IPS-15b (cell line): Measurements from ENCODE around the gene VGLL4.

Experiments used
- H3K27me3 ChIP-seq: one replicate; pipeline ENCODE4 v1.6.1; 2013; ENCODE audit warnings: low read length; ENCODE audit not compliant: control insufficient read depth, insufficient read depth
- H3K36me3 ChIP-seq: one replicate; pipeline ENCODE4 v1.6.1; 2013; ENCODE audit warnings: low read length; ENCODE audit not compliant: control insufficient read depth, insufficient read depth
- H3K4me1 ChIP-seq: one replicate; pipeline ENCODE4 v1.6.1; 2013; ENCODE audit warnings: mild to moderate bottlenecking, low read length; ENCODE audit not compliant: control insufficient read depth, insufficient read depth
- H3K4me3 ChIP-seq: one replicate; pipeline ENCODE4 v1.5.1; 2013; ENCODE audit warnings: low read depth, low read length
- H3K9ac ChIP-seq: one replicate; pipeline ENCODE4 v1.6.1; 2013; ENCODE audit warnings: low read depth, mild to moderate bottlenecking, low read length
- H3K9me3 ChIP-seq: one replicate; pipeline ENCODE4 v1.6.1; 2013; ENCODE audit warnings: mild to moderate bottlenecking, low read length; ENCODE audit not compliant: control insufficient read depth, insufficient read depth

Gene VGLL4

DNA sequence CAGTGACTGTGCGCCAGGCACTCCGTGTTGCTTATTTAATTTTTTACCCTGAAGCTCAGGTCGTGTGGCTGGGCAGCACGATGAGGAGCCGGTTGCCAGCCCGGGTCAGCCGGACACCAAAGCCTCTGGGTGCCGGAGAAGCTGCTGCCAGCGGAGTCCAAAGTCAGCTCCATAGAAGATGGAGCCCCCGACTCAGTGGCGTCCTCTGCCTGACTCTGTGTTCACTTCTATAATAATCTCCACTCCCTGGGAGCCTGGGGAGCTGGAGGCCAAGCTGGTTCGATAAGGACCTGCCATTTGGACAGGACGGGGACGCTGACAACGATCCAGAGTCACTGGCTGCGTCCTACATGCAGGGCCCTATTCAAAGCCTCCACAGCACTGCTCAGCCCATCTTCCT, 78.6 kb downstream of the VGLL4 start:
- Histone ChIP-seq H3K4me1 (no peaks in the 10 kb centered on the region), H3K27me3 (no peaks in the 10 kb centered on the region), H3K9me3 (no peaks in the 10 kb centered on the region), H3K9ac (peak overlapping the region; percentile 24), H3K36me3 (peaks cover 8% of the 10 kb centered on the region), H3K4me3 (no peak overlapping the region)

DNA sequence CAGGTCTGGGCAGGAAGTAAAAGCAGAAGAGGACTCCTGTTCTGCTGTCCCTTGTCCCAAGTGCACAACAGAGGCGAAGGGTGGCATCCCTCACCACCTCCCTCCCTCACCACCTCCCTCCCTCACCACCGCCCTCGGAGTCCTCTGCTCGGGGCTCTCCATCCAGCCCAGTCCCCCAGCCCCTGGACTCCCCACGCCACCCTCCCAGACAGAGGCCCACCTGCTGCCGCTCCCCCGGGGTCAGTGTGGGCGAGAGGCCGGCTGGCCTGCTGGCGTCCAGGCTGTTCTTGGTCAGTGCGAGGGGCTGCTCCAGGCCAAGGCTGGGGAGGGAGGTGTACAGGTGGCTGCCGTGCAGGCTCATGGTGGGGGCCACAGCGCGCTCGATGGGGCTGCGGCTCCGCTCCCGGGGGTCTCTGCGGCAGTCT, 79.1 kb downstream of the VGLL4 start:
- Histone ChIP-seq H3K4me1 (no peaks in the 10 kb centered on the region), H3K36me3 (peaks cover 8% of the 10 kb centered on the region), H3K27me3 (no peaks in the 10 kb centered on the region), H3K4me3 (no peak overlapping the region), H3K9ac (no peak overlapping the region), H3K9me3 (no peaks in the 10 kb centered on the region)

DNA sequence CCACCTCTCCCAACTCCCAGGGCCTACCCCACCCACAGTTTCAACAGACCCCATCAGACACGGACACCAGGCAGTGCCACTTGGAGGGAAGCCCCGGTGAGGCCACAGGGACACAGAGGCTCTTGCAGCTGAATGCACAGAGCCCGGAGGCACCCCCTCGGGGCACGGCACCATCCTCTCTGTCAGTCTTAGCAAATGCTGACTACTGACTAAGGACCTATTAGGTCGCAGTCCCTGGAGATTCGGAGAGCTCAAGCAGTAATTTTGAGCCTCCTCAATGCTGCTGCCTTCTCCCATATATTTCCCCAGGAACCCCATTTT, 79.9 kb downstream of the VGLL4 start:
- Histone ChIP-seq H3K27me3 (no peaks in the 10 kb centered on the region), H3K36me3 (peaks cover 13% of the 10 kb centered on the region)

DNA sequence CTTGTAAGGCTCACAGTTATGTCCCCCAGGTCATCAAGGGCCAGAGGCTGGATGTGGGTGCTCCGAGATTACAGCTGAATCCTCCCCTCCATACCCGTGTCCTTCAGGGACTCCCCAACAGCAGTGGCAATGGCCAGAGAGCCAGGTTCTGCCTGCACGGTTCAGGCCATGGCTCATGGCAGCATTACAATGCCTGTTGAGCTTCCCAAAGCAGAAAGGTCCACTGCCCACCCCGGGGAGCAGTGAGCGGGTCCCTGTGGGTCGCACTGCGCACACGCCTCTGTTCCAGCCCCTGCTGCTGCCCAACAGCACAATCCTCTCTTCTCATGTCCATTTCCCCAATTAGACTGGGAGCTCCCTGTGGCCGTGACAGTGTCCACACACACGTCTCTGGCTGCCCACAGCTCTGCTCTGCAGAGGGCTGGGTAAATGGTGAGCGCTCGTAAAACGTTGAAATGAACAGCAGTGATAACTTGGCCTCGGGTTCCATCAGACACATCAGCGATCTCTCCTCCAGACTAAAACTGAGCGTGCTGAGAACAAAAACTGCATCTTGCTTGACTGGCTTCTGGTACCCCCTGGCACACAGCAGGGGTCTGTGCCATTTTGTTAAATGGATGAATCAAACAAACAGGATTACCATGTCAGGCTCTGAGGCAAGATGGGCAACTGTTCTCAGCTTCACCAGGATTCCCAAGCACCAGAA, 80.4 kb downstream of the VGLL4 start:
- Histone ChIP-seq H3K9ac (no peak overlapping the region), H3K4me1 (no peaks in the 10 kb centered on the region), H3K27me3 (no peaks in the 10 kb centered on the region), H3K4me3 (no peak overlapping the region), H3K36me3 (peaks cover 17% of the 10 kb centered on the region), H3K9me3 (no peaks in the 10 kb centered on the region)

More for the DNA sequence above, 79.9 kb downstream of the VGLL4 start:
- Histone ChIP-seq H3K4me1 (no peaks in the 10 kb centered on the region), H3K9me3 (no peaks in the 10 kb centered on the region), H3K4me3 (no peak overlapping the region), H3K9ac (no peak overlapping the region)

DNA sequence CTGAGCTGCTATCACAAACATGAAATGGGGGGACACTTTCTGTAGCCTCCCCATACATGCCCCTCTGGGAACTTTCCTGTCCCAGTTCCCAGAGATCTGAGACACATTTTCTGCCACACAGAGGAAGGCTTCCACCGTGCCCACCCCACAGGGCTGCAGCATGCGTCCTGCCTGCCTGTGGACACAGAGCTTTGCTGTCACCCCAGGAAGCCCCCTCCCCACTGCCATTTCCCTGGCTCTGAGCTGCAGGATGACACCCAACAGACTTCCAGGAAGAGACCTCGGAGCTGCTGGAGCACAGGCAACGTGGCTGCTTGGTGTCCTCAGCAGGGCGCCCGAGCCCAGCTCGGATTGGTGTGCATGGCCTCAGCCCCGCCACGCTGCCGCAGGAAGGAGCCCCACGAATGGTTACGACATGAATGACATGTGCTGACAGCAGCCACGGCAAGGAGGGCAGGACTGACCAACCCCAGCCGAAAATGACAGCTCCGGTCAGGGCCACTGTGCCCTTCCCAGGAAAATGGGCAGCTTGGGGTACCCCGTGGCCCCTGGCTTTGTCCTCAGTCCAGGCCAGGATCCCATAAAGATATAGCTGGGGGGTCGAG, 81.3 kb downstream of the VGLL4 start:
- H3K4me3 ChIP-seq: no peak overlapping the region
- no peaks in the 10 kb centered on the region for H3K9me3 ChIP-seq
- H3K4me1 ChIP-seq: no peaks in the 10 kb centered on the region
- H3K27me3 ChIP-seq: no peaks in the 10 kb centered on the region
- H3K36me3 ChIP-seq: peaks cover 17% of the 10 kb centered on the region
- H3K9ac ChIP-seq: no peak overlapping the region

DNA sequence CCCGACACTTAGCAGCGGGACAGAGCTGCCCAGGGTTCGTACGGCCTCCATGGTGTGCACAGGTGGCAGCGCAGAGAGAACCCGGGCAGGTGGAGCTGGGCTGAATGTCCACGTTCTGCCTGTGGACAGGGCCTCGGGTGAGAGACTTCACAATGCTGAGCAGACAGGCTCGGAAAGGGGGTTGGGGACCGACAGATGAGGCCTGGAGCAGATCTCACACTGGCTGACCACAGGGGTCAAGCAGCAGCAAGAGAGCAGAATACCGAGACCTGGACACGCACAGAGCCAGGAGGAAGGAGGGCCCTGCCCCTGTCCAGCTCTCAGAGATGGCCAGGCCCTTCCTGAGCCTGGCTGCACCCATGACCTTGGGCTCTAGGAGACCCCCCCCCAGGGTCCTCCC, 83.0 kb downstream of the VGLL4 start:
- no peaks in the 10 kb centered on the region for H3K9me3 ChIP-seq
- H3K9ac ChIP-seq: no peak overlapping the region
- no peaks in the 10 kb centered on the region for H3K27me3 ChIP-seq
- peaks cover 22% of the 10 kb centered on the region for H3K36me3 ChIP-seq
- H3K4me1 ChIP-seq: no peaks in the 10 kb centered on the region
- no peak overlapping the region for H3K4me3 ChIP-seq

DNA sequence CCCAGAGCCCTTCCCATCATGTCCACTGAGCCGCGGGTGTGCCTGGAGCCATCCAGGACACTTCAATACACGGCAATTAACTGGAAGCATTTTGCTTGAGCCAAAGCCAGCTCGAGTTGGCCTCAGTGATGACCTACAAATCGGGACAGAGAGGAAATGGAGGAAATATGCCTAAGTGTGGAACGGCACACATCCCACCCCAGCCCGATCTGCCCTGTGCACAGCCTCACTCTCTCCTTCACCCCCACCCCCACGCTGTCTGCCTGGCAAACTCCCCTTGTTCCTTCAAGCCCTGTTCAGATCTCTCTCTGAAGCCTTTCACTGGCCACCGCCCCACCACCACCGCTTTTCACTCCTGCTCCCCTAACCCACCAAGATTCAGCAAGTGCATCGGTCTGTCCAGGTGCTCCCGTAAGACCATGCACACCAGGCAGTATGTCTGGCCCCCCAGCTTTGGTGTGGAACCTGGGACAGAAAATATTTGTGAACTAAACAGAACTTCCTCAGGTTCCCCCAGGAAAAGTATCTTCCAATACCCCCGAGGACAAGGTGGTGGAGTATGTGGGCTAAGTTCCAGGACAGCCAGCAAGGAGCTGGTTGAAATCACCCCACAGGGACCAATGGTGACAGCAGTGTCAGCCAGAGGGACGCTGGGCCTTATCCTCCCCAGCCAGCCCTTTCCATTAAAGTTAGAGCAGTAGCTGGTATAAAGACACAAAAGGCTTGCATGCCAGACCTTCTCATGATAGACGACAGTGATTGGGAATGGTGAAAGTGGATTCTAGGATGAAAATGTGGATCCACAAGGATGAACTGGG, 83.7 kb downstream of the VGLL4 start:
- Histone ChIP-seq H3K27me3 (no peaks in the 10 kb centered on the region), H3K9ac (no peak overlapping the region), H3K36me3 (peaks cover 21% of the 10 kb centered on the region), H3K9me3 (no peaks in the 10 kb centered on the region), H3K4me1 (no peaks in the 10 kb centered on the region), H3K4me3 (no peak overlapping the region)

DNA sequence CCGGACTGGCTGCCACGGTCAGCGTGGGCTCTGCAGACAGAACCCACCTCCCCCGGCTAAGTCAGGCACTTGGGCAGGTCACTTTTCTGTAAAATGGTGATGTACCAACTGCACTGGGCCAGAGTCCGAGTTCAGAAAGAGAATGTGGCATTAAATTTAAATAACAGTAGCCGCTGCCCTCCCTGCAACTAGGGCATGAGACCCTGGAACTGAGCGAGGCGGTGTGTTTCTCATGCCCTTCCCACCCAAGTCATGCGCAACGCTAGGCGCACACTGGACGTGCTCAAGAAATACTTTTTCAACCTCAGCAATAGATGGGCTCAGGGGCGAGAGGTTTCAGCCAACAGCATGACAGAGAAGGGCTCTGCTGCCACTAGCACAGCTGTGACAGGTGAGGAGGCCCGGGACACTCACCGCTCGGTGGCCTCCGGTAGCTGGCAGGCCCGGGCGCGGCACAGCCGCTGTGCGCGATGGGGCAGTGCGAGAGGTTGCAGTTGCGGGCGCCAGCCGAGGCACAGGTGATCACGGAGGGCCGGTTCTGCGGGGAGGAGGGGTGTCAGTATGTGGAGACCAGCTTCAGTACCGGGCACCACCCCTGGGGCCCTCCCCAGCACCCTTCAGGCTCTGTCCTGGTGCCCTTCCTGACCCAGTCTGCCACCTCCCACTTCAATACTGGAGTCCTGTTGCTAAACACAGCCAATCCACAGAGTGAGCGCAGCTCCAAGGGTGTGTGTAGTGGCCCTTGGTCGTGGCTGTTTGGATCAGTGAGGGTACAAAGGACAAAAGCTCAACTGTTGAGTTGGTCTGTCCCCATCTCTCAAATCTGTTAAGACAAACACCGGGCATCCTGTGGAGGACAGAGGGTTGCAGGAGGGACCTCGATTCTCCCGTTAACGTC, 84.5 kb downstream of the VGLL4 start:
- Histone ChIP-seq H3K9me3 (no peaks in the 10 kb centered on the region), H3K9ac (no peak overlapping the region), H3K4me1 (no peaks in the 10 kb centered on the region), H3K27me3 (no peaks in the 10 kb centered on the region), H3K4me3 (no peak overlapping the region), H3K36me3 (peaks cover 22% of the 10 kb centered on the region)

DNA sequence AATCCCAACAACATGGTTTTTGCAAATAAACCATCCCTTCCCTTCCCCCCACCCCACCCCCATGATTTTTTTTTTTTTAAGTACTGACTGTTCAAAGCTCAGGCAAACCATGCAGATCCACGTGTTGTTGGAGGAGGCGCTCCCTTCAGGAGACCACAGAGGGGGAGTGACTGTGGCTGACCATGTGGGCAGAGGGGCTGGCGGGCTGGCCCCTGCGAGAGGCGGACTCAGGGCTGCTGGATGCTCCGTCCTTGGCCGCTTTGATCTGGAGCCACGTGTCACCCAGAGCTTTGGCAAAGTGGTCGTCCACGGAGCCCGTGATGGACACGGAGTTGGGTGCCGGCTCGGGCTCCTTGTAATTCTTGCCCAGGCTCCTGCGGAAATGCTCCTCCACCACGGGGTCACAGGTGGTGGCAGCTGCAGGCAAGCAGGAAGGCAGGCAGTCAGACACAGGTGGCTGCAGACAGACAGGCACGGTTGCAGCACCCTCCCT, 85.3 kb downstream of the VGLL4 start:
- H3K36me3 ChIP-seq: peaks cover 25% of the 10 kb centered on the region
- no peak overlapping the region for H3K4me3 ChIP-seq
- no peaks in the 10 kb centered on the region for H3K27me3 ChIP-seq
- no peaks in the 10 kb centered on the region for H3K4me1 ChIP-seq
- no peak overlapping the region for H3K9ac ChIP-seq
- no peaks in the 10 kb centered on the region for H3K9me3 ChIP-seq

DNA sequence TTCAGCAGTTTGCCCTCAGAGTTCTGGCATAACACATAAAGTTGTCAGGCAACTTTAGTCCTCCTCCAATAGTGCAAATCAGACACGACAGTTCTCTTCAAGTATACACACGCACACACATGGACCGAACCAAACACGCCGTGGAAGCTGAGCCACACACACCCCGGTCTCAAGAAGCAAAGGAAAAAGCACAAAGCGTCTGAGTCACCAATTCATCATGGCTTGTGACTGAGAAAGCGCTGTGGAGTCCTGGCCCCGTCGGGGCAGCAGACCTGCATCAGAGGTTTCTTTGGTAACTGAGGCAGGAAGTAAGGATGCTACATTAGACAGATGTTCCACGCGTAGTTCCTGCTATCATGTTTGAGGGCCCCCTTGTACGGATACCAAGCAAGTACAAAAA, 85.7 kb downstream of the VGLL4 start:
- Histone ChIP-seq H3K36me3 (peaks cover 25% of the 10 kb centered on the region), H3K9ac (no peak overlapping the region), H3K27me3 (no peaks in the 10 kb centered on the region), H3K4me1 (no peaks in the 10 kb centered on the region), H3K9me3 (no peaks in the 10 kb centered on the region), H3K4me3 (no peak overlapping the region)
